Body of pancreas (tissue), 4 donors: ENCODE data around the gene HTRA3.

ENCODE experiments used
- CTCF ChIP-seq, 7 experiments: fragments of 450-650 bp in 4 of 7; fragments of 200-600 bp in 3 of 7; sonication (generic) in 3 of 7; IDR thresholded peaks; one replicate each; pipeline ENCODE4 v1.5.1; 2016 to 2019; ENCODE audit warnings: antibody characterized with exemption in 7 of 7
- POLR2A ChIP-seq, 3 donors: fragments of 450-650 bp; IDR thresholded peaks; one replicate each; pipeline ENCODE4 v1.6.1; 2016; ENCODE audit warnings: antibody characterized with exemption in 3 of 3, mild to moderate bottlenecking in 2 of 3

DNA sequence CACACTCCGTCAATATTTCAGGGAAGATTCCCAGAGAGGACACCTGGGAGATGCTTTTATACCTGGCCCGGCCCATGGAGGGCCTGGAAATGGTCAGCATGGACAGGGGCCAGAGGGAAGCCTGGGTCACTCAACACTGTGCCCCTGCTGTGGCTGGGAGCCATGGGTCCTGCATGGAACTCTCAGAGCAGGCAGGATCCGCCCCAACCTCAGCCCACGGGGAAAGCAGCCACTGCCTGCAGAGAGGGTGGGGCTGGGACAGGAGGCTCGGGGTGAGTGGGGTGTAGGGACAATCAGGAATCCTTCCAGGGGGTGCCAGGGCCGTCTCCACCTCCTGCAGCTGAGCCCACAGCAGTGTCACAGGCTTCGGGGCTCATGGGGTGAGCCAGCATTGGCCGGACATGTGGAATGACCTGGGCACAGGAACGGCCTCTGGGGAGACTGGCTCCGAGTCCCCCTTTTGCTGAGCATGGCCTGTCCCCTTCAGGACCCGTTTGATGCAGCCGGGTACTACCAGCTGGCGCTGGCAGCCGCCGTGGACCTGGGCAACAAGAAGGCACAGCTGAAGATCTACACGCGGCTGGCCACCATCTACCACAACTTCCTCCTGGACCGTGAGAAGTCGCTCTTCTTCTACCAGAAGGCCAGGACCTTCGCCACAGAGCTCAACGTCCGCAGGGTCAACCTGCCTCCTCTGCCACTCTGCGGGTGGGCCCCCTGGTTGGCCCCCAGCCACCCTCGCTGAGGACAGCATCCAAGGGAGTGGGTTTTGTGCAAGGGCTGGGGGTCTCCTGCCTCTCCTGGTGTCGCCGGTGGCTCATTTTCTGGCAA, 29.1 kb upstream of the HTRA3 start:
- TF ChIP-seq POLR2A (IDR thresholded peaks at IDR 0.05) (no peak), CTCF (IDR thresholded peaks at IDR 0.05) (no peak)
